GM12872 (cell line): Measurements from ENCODE around the gene VLDLR.
A peak's percentile ranks its signal among the peaks of the same experiment; 100 is the strongest.

ENCODE experiments used
- CTCF ChIP-seq: IDR thresholded peaks from 3 replicates; pipeline ENCODE4 v1.5.1; 2011; ENCODE audit warnings: low read depth, mild to moderate bottlenecking, low read length, moderate library complexity; ENCODE audit not compliant: insufficient read depth

The VLDLR gene

DNA sequence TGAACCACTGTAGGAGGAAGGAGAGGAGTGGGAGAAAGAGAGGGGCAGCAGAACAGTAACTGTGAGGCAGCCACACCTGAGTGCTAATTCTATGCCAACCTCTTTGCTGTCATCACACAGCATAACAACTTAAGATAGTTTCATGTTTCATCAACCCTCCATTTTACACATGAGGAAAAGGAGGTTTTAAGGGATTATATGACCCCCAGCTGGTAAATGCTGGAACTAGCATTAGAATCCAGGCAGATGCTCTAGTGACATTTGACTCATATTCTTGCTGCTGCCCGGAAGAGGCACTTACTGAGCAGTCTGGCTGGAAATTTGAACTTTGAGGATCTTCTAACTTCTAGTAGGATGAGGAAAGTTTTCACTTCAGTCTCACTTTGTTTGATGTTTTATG lies 24.1 kb upstream of the VLDLR start:
- TF ChIP-seq CTCF = no peak

- TF ChIP-seq CTCF = no peak
These were observed 21.7 kb upstream of the VLDLR start for GRCh38 chr9:2599896-2600295.

- peak; percentile 14; the same call in 1 of the 3 replicates for TF ChIP-seq CTCF
These were observed 21.3 kb upstream of the VLDLR start for GRCh38 chr9:2600307-2600706.

DNA sequence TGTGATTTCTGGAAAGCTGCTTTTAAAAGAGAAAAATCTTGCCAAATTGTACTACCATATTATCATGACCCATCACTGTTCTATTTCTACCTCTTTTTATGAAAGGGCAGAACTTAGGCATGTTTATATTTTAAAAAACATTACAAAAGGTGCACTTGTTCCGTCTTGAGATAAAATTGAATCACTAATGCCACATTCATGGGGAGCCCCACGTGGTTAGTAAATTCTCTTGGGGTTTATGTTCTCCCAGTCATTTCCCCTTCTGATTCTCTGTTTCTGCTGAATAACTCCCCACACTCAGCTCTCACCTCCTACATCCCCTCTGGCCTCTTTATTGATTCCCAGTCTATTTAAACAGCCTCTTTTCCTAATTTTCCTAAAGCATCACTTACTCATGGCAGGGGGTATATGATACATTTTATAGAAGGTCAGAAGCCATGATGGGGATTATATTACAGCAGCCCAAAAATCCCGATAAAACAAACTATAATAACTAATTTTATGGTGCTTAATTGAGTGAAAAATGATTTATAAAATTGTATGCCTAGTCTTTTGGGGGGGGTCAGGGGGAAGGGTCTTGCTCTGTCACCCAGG lies 19.7 kb upstream of the VLDLR start:
- TF ChIP-seq CTCF = no peak

DNA sequence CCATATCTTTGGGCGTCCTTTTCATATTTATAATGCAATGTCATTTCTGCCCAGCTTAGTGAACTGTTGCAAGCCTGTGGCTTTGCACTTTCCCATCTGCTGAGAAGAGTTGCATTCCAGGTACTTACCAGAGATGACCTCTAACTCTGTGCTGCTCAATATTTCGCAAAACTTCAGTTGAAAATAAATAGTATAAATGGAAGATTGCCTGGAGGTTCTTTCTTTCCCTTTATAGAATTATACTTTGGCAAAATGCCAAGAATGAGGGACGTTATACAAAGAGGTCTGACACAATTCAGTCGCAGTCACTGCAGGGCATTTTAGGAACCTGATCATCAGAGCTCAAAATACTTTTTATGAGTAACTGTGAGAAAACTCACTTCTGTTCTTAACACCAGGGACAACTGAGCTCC lies 18.9 kb upstream of the VLDLR start:
- no peak for TF ChIP-seq CTCF

DNA sequence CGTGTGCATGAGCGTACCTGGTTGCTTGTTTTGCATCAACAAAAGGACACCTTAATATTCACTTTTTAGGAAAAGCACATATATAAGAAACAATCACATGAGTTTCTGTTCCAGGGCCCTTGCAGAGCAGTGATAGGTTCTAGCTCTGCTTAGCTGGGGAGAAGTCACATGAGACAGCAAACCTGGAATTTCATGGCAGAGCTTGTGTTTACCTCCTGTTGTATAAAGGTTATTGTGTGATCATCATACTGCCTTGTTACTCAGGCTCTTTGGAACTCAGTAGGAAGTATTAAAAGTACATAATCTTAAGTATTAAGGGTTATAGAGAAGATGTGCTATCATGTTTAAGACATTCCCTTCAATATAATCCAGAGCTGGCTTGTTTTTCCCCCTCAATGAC lies 18.0 kb upstream of the VLDLR start:
- no peak for TF ChIP-seq CTCF

- TF ChIP-seq CTCF = no peak
These were observed 16.3 kb upstream of the VLDLR start for GRCh38 chr9:2605246-2605645.
